Adrenal gland (tissue), 5 donors: ENCODE measurements around the gene ZNF83.

Experiments used
- CTCF ChIP-seq, 6 experiments: fragments of 450-650 bp in 4 of 6; fragments of 200-600 bp in 2 of 6; sonication (generic) in 1 of 6; IDR thresholded peaks; 1 replicate in 5 of 6; 2 replicates in 1 of 6; pipeline versions ENCODE4 v1.5.1 to v1.8.0; 2016 to 2021; ENCODE audit warnings: antibody characterized with exemption in 6 of 6, mild to moderate bottlenecking in 2 of 6, moderate library complexity in 1 of 6
- POLR2A ChIP-seq, 2 donors: fragments of 450-650 bp; IDR thresholded peaks; one replicate each; pipeline ENCODE4 v1.6.1; 2017; ENCODE audit warnings: antibody characterized with exemption in 2 of 2, mild to moderate bottlenecking in 2 of 2, moderate library complexity in 1 of 2
- donor health status: DM: no; HTN: no; CAD: no.

- TF ChIP-seq CTCF (IDR thresholded peaks at IDR 0.05) (no peak), POLR2A (IDR thresholded peaks at IDR 0.05) (no peak)
These were observed 41.4 kb upstream of the ZNF83 start for GRCh38 chr19:52679598-52679997.
